ENCODE measurements around the gene MEN1.

MEN1 gene

DNA sequence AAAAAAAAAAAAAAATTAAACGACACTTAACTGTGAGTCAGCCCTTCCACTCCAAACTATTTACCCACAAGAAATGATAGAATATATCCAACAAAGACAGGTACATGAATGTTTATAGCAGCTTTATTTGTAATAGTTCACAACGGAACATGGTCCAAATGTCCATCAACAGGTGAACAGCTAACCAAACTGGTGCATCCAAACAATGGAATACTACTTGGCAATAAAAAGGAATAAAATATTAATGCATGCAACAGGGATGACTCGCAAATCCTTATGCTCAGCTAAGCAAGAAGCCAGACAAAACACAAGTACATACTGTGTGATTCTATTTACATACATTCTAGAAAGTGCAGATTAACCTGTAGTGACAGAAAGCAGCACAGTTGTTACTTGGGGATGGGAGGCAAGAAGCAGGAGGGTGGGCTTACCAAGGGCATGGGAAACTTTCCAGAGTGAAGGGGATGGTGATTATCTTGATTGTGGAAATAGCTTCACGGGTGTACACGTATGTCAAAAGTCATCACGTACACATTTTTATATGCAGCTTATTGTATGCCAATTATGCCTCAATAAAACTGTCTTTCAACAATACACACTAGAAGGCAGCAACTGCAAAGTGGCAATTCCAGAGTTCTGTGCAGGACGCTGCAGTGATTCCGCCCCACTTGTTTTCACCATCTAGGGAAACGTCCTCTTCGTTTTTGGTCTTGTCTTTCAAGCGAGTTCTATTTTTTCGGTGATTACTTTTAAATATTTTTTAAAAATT is 25.4 kb downstream of the MEN1 start:
- DNase-seq (ENCODE audit: low spot score): no peak

DNA sequence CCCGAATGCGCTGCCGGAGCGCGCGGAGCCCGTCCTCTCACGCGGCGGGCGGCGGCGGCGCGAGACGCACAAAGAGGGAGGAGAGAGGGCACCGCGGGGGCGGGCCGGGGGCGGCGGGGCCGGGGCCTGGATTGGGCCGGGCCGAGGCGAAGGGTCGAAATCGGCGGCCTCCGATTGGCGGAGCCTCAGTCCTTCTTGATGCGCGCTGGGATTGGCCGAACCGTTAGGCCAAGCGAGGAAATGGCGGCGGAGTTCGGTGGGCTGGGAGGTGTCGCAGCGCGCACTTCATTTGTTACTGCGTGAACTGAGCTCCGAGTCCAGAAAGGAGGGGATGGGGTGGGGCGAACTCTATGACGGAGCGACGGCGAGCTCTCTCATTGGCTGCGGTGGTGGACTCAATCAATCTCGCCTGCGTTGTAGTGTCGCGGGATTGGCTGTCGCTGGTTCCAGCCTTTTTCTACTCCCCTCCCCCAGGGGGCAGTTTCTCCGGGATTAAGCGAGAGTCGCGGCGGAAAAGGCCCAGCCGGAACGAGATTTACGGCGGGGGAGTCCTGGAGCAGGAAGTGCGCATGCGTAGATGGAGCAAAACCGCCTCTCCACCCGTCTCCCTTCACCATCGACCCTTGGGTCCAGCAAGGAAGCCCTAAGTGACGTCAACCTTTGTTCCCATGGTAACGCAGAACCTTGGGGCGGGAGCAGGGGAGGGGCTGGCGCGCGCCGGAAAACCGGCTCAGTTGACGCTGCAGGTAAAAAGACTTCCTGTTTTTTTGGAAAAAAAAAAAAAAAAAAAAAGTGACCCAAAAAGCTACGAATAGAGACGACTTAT is 31.7 kb downstream of the MEN1 start, which contains the start of gene SF1:
Gene SF1 (minus strand): TSS at position 70 of the 826 bp plus-strand sequence. CDS start 150 bp downstream, outside the sequence.
- peak; percentile 98 for DNase-seq (ENCODE audit: low spot score)

DNA sequence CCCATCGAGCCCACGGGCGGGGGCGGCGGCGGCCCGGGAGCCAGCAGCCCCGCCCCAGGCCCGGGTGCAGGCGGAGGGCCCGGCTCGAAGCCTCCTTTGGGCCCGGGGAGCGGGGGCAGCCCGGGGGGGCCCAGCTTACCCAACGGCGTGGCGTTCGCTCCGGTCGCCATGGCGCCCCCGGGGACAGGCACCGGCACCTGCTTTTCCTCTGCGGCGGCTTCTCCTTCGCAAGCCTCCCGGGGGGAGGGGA is 32.2 kb downstream of the MEN1 start:
- DNase-seq (ENCODE audit: low spot score): no peak

DNA sequence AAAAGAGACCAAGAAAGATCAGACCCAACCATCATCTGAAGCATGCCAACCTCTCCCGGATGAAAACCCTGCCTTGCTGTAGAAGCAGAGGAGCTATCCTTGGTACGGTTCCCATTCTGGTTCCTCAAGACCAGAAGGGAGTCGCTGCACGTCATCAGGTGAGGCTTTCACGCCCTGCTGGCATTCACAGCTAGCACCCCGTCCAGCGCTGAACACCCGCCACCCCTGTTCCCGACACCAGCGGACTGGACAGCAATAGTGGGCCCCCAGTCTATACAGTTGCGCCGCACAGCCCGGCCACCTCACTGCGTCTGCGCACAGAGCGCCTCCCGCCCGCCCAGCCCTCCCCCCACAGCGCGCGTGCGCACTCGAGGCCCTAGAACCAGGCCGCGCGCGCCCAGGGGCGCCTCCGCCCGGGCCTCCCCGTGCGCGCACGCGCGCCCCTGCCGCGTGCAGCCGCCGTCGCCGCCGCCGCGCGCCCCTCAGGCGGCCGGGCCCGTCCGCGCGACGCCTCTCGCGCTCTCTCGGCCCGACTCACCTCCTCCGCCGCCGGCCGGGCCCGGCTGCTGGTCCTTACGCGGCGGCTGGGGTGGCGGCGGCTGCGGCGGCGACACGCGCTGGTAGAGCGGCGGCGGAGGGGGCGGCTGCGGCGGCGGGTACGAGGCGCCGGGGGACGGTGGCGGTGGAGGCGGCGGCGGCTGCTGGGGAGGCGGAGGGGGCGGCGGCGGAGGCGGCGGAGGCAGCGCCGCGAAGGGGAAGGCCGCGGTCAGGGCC is 32.7 kb downstream of the MEN1 start:
- DNase-seq (ENCODE audit: low spot score): peak; percentile 100

DNA sequence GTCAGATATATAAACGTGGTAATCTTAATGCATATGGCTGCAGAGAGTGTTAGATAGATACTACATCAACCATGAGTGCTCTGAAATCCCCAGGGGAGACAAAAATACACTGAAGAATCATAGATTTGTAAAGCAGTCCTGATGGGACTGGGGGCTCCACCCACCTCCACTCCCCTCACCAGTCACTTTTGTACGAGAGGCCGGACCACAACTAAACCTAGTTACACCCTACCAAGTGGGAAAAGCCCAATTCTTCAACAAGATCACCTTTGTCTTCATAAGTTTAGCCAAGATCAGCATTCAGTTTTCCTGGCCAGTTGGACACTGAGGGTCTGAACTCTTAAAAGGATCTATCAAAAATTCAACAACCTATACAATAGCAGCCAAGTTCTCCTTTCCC is 33.5 kb downstream of the MEN1 start:
- DNase-seq (ENCODE audit: low spot score): no peak

DNA sequence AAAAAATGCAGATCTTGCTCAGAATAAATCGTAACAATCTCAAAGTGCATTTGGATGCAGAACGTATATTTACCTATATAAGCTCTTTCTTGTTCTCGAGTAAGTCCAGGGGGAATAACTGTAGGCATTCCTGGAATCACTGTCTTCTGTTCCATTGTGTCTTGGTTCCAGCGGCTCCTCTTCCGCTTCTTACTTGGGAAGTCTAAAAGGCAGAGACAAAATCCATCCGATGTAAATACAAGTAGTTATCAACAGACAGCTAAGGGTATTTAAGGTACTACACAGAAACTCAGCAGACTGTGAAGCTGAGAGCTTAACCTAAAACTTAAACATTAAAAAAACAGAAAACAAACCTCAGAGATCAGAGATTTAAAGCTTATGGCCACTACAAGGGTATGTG is 33.9 kb downstream of the MEN1 start:
- no peak for DNase-seq (ENCODE audit: low spot score)

DNA sequence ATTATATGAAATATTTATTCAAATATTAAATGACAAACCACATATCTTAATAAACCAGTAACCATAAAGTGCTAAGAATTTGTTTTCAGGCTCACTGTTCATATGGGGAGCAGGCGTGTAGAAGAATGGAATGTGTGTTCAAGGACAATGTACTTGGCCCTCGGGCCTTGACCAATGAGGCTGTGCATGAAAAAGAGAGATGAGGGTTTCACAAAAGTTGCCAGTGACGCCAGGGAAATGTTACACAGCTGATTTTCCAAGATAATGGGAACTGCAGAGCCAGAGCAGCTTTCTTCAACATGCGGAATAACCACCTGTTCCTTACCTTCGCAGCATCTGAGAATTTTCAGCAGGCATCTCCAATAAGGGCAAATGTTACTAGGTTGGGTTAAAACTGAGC is 36.2 kb downstream of the MEN1 start:
- DNase-seq (ENCODE audit: low spot score): no peak

DNA sequence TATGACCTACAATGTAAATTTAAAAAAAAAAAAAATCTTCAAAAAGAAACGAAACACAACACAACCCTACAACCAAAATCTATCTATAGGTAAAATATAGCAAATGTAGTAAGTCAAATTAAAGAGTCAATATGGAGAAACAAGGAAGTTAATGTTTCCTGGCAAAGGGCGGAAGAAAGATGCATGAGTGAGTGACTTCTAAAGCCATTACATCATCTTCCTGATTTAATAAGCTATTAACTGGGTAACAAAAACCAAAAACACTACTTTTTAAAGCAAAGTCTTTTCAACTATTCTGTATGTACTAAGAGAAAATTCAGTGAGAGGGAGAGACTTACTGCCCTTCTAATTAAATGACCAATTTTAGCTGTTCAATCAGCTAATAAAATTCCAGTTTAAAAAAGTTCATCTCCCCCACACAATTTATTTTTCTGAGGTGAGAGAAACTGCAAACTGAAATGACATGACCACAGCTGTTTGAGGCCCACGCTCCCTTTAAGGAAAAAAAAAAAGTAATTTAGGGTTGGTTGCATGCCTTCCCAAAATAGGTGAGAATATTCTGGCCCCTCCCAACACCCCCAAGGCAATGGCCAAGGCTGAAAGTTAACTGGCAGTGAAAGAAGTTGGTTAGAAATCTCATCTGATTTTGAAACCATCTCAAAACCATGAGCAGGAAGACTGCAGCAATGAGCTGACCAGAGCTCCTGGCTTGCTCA is 37.9 kb downstream of the MEN1 start:
- DNase-seq (ENCODE audit: low spot score): no peak

DNA sequence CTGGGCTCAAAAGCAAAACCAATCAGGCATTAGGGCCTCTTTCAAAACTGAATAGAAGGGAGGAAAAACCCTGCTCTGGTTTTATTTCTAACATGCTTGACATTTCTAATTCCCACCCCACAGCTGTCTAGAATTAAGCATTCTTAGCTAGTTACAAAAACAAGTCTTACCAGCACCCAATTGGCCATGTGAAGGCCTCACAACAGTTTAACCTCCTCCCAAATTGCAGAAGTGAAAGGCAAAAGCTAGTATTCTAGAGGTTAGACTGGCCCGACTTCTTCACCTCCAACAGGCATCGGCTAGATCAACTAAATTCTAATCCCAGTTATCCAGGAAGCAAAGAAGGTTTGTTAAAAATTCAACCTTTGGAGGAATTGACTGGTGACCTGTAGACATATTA is 38.5 kb downstream of the MEN1 start:
- no peak for DNase-seq (ENCODE audit: low spot score)

DNA sequence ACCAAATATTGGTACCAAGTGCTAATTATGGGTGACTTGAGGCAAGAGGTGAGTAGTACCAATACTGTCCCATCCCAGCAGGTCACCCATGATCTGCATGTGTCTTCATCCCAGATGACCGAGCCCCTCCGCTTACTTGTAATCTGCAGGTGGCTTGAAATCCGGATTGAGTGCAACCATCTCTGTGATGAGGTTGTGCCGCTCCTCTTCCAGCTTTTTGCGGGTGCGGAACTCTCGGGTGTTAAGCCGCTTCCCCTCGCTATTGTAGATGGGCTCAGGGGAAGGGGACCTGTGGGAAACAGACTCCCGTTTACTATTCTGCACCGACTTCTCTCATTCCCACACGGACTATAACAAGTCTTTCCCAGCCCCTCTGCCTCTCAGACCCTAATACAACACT is 40.2 kb downstream of the MEN1 start:
- no peak for DNase-seq (ENCODE audit: low spot score)

DNA sequence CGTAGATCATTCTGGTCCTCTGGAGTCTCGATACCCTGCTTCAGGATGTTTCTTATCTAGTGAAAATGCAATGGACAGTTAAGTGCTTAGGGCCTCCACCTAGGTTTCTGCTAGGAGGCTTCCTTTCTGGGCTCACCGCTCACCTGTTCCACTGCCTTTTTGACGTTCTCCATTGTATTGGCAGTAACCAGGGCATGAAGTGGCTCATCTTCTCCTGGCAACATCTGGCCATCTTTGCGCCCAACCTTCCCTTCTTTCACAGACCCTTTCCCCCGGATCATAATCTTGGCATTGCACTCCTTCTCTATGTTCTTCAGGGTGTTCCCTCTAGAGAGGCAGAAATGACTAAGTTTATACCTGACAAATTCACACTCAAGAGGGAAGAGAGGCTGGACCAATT is 41.1 kb downstream of the MEN1 start:
- no peak for DNase-seq (ENCODE audit: low spot score)

DNA sequence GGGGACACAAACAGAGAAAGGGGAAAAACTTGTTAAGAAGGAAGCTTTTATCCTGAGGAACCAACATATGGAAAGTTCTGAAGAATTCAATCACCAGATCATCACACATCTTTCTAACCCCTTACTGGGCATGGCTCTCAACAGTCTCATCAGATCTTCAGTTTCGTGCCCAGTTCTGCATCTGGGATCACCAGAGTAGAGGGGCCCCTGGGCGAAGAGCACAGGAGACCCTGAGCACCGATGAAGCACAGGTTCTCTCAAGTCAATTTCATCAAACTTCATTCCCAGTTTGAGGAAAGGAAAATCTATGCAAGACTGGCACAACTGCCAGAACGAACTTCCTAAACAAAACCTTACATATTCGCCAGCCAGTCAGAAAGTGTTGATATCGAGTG is 42.1 kb downstream of the MEN1 start:
- no peak for DNase-seq (ENCODE audit: low spot score)

DNA sequence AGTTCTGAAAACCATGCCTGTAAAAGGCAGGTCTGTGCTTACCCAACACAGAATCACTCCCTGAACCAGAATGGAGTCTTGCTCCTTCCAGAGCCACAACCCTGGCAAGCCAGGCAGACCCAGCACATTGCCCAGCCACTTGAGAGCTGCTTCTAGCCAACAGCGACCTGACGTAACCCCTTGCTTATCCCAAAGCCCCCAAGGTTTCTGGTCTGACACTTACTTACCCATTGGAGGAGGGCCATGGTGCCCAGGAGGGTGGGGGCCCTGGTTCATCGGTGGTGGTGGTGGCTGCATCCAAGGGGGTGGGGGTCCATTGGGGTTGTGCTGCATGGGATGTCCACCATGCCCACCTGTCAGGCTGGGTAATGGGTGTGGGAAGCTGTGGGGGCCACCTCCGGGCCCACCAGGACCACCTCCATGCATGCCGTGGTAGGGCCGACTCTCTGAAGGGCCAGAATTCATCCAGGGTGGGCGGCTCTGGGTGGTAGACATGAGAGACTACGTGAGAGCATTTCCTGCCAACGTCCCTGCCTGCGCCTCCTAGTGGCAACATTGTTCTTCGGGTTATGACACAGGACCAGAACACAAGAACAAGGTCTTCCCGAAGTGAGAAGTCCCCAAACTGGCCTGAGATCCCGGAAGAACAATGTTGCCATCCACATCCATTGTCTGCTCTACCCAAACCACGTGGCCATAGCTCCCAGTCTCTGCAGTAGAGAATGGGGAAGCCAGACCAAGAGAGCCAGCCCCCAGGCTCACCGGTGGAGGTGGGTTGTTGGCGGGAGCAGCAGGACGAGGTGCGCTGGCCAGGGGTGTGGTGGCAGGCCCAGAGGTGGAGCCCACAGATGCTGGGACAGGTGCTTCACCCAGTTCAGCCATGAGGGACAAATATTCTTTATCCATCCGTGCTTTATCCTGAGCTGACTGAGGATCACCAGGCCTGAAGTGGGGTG is 42.7 kb downstream of the MEN1 start:
- peak; percentile 65 for DNase-seq (ENCODE audit: low spot score)

DNA sequence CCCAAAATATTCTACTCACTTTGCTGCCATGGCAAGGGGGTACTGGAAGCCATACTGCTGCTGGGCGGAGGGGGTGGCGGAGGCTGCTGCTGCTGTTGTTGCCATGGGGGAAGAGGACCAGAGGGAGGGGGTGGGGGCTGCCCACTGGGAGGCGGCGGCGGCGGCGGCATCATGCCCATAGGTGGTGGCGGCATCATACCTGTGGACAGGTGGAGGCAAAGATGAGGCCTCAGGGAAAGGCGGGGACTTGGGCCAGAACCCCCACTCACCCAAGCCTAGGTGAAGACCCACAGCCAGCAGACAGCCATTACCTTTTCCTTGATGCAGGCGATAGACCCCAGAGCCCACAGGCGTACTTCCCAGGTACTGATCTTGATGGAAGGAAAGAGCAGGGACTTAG is 43.5 kb downstream of the MEN1 start:
- no peak for DNase-seq (ENCODE audit: low spot score)

DNA sequence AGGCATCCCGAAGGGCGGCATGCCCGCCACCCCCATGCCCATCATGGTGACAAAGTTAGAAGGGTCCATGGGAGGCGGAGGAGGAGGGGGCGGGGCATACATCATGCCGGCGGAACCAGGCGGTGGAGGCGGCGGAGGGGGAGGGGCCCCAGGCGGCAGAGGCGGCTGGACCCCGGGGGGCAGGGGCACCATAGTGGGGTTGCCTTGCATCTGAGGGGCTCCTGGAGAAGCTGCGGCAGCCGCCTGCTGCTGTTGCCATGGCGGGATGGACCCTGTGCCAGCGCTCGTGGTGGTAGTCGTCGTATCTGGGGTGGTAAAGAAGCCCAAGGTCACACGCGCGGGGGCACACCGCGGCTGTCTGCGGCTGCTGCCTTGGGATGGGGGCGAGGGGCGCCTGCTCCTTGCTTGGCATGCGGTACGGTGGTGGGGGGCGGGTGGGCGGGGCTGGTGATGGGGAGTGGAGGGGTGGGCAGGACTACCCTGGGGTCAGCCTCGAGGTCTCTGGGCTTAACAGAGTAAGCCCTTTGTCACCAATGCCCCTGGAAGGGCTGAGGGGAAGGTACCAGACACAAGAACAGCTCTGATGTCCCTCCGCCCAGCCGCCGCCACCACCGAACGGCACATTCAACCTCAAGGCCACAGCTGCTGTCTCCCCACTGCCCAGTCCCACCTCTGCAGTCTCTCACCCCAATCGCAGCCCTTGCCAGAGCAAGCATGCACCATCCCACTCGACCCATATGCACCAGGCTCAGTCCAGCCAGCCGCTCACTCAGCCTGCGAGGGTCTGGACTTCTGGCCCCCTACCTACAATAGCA is 44.3 kb downstream of the MEN1 start:
- DNase-seq (ENCODE audit: low spot score): no peak

DNA sequence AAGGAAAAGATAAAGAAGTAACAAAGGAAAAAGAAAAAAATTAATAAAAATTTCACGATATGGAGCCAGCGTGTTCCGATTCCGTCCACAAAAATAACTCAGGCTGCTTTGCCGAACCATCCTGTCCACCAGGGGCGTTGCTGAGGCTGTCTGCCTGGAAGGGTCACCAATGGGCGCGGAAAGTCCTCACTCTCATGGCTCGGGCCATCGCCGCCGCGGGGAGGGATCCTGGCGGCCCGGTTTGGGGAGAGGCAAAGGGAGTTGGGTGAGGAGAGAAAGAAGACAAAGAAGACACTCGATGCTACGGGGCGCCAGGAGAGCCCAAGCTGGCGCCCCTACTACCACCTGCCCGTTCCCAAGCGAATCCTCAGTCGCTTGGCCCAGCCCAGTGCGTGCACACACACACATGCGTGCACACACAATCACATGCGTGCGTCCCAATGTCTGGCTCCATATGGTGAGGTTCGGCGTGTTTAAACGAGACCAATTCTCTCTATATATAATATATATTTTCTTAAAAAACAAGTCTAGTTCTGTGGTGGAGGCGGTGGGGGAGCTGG is 45.0 kb downstream of the MEN1 start:
- DNase-seq (ENCODE audit: low spot score): no peak

DNA sequence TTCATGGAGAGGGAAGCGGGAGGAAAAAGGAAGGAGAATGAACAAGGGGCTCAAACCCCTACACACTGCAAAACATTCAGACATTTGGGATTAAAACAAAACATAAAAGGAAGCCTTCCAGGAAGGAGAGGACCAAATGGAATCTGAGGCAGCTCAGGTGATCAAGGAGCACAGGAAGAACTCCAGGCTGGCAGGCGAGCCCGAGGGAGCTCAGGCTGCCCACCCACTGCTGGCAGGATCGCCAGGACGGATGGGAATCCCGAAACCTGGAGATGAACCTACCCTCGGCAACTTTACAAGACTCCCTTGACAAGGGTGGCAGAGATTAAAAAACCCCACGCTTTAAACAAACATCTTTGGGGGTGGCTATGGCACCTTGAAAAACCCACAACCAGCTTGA is 45.6 kb downstream of the MEN1 start:
- no peak for DNase-seq (ENCODE audit: low spot score)

DNA sequence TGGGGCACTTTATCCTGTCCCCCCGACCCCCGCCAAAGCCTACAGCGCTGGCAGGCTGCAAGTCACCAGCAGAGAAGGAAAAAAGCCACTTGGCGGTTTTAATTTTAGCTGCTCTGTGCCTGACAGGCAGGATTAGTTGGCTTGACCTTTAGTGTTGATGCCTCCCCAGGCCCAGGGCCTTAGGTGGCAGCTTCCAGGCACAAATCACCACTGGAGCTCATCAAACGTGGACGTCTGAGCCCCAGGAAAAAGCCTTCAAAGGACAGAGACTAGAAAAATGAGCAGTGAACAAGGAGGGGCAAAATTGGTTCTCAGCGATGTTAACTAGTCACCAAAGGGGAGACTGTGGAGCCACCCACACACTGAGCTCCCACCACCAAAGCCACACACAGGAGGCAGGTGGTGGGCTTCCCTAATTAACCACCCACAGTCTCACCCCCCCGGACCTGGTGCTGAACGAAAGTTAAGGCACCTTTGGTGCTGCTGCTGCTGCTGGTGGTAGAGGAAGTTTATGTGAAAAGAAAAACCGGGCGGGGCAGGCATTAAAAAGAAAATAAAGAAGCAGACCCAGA is 46.2 kb downstream of the MEN1 start:
- no peak for DNase-seq (ENCODE audit: low spot score)

DNA sequence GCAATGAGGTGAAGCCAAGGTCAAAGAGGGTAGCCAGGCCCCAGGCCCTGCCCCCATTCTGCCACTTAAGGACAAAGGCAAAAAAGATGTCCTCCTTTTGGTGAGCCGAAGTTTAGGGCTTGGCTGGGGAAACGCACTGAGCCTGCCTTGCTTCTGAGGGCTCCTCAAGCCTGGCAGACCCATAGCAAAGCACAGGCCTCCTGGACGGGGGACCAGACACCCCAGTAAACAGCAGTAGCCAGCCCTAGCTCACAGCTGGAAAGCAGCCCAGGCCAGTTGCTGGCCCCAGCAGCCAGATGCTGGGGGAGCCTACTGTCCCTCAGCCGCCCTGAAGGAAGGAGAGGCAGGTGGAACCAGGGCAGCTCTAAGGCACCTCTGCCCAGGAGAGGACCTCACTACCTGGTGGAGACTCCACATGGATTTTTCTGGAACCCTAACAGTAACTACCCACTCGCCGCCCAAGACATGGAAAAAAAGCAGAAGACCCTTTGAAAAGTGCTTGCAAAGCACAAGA is 46.8 kb downstream of the MEN1 start:
- no peak for DNase-seq (ENCODE audit: low spot score)
